SK-N-DZ (cell line): Measurements from ENCODE around the gene BRICD5.
A peak's percentile ranks its signal among the peaks of the same experiment; 100 is the strongest.
"Not testable (repeated sequence)": the region's sequence is repeated elsewhere in the genome, so short reads cannot be mapped to it uniquely, and the experiment has no call there.

Experiments used
- DNase-seq: peaks from one replicate; pipeline ENCODE4 v3.0.0-alpha.2; 2015; ENCODE audit warnings: low spot score

BRICD5 gene

GRCh38 chr16:2223221-2223941, 12.7 kb upstream of the BRICD5 start, which contains the start of gene E4F1:
Gene E4F1, plus strand, starts transcription at chr16:2223591. Its CDS starts 23 bp downstream, at chr16:2223614.
- DNase-seq: peak; percentile 99

DNA sequence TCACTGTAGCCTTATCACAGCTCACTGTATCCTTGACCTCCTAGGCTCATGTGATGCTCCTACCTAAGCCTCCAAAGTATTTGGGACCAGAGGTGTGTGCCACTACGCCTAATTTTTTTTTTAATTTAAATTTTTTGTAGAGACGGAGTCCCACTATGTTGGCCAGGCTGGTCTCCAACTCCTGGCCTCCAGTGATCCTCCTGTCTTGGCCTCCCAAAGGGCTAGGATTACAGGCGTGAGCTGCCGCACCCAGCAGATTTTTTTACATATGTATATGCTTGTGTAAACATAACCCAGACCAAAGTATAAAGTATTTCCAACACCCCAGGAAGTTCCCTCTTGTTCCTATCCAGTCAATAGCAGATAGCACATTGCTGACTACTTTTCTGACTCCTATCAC, 5.7 kb upstream of the BRICD5 start:
- no peak for DNase-seq

- DNase-seq: no peak
Observed at GRCh38 chr16:2214719-2214968, 4.0 kb upstream of the BRICD5 start, which contains the start of gene PGP. Gene PGP, minus strand, starts transcription at chr16:2214840. Its CDS starts 63 bp downstream, at chr16:2214777.

DNA sequence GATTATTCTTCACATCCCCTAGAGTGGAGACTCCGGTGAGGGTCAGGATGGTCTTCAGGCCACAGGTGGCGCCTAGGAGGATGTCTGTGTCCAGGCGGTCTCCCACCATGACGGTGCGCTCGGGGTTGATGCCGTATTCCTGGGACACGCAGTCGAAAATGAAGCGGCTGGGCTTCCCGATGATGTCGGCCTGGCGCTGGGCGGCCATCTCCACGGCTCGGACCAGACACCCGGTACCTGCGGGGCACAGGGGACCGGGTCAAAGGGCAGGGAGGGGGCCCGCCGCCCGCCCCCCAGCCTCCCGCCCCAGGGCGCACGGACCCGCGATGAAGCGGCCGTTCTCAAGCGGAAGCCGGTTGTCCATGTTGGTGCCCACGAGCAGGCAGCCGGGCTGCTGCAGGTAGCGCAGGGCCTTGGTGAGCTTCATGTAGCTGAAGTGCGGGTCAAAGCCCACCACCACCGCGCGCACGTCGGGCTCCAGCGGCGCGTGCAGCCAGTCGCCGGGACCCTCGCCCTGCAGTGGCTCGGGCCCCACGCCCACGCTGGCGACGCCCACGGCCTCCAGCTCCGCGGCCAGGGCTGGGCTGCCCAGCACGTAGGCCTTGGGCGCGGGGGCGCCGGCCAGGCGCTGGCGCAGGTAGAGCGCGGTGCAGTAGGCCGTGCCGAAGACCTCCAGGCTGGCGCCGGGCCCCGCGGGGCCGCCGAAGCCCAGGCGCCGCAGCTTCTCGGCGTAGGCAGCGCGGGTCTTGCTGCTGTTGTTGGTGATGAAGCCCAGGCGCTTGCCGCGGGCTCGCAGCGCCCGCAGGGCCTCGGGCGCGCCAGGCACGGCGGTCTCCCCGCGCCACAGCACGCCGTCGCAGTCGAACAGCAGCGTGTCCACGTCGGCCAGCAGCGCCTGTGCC, 3.4 kb upstream of the BRICD5 start:
- DNase-seq: no peak

DNA sequence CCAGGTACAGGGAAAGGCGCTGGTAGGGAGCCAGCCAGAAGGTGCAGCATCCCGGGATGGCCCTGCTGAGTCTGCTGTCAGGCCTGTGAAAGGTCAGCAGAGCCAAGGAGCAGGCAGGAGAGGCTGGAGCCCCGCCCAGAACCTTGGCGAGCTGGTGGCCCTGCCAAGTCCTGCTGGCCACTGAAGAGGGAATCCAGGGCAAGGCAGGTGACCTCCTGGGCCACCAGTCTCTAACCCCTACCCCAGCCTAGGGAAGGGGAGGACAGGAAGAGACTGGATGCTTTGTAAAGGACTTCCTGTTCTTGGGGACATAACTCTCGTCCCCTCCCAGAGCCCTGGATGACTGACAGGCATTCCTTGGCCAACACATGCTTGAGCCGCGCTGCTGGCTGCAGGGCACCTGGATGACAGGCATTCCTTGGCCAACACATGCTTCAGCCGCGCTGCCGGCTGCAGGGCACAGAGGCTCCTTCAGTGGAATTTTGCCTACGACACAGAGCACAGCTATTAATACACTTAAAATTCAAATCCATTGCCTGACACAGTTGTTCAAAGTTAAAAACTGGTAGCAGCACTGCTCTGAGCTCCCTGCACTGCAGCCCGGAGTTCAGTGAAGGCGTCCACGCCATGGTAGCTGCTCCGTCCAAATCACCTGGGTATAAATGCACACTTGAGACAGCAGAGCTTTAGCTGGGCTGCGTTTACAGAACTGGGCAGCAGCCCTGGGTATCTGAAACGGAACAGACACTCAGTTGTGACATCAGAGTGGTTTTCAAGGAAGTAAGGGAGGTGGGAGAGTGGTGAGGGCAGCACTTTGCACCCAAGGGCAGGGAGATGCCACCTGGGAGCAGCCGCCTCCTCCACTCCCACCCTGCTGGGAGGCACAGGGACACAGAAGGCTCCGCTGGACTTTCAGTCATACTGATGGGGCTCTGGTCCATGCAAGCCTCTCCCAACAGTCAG, 2.0 kb upstream of the BRICD5 start:
- no peak for DNase-seq

DNA sequence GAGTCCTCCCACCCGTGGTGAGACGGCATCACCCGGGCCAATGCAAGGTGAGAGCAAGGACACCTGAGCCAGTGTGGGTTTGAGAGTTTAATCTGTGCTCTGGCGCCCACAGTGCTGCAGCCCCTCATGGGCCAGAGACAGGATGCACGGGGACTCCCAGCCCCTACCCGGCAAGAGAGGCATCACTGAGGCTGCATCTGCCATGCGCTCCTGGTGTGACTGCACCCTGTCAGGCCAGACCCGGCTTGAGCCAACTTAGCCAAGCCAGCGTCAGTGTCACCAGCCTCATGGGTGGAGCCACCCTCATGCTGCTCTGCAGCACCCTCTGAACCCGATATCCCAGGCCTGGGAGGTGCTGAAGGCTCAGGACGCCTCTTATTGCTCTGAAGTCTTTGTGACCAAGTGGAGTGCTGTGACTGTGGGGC, 1.3 kb upstream of the BRICD5 start:
- no peak for DNase-seq

DNA sequence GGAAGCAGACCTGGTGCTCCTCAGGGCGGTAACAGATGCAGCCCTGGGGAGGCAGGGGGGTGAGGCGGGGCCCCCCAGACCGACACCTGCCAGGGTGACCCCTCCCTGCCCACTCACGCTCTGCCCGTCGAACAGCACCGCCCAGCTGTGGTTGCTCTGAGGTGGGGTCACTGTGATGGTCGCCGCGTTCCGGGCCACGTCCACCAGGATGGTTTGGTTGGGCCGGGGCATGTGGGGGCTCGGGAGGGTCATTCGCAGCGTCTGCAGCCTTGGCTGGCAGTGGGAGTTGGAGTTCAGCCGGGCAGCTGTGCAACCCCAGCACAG, 692 bp downstream of the BRICD5 start:
- DNase-seq: no peak

GRCh38 chr16:2209258-2210008, 1.2 kb downstream of the BRICD5 start:
- no peak for DNase-seq

GRCh38 chr16:2208772-2209171, 1.9 kb downstream of the BRICD5 start:
- DNase-seq: no peak

- DNase-seq: peak; percentile 73
Observed at GRCh38 chr16:2208308-2208707, 2.4 kb downstream of the BRICD5 start.

GRCh38 chr16:2207872-2208271, 2.8 kb downstream of the BRICD5 start:
- DNase-seq: no peak

DNA sequence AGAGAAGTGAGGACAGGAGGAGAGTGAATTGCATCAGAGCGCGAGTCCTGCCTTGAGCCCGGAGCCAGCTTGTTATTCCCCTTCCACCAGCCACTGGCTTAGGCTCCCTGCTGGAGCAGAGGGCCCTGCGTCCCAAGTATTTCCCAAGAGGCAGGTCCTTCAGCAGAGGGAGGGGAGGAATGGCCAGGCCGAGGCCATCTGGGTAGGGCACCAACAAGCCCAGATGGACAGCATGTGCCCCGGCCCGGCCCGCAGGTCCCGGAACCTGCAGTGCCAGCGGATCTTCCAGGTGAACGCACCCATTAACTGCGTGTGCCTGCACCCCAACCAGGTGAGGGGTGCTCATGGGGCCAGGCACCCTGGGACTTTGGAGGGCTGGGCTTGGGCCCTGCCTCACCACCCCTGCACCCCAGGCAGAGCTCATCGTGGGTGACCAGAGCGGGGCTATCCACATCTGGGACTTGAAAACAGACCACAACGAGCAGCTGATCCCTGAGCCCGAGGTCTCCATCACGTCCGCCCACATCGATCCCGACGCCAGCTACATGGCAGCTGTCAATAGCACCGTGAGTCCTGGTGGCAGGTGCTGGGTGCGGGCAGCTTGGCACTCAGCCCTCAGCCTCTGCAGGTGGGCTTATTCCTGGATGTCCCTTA, 3.8 kb downstream of the BRICD5 start:
- no peak for DNase-seq

GRCh38 chr16:2206420-2206779, 4.3 kb downstream of the BRICD5 start:
- no peak for DNase-seq

DNA sequence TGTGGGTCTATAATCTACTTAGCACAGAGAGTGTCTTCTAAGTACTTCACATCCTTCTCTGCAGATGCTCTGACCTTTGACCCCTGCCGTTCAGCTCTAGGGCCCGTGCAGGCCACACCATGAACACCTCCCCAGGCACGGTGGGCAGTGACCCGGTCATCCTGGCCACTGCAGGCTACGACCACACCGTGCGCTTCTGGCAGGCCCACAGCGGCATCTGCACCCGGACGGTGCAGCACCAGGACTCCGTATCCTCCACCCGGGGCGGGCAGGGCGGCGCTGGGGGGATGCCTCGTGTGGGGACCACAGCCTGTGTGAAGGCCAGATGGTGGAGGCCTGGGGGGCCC, 4.7 kb downstream of the BRICD5 start:
- peak; percentile 79 for DNase-seq

- DNase-seq: peak; percentile 86
Observed at GRCh38 chr16:2205104-2205966, 5.3 kb downstream of the BRICD5 start, which contains the start of gene MLST8. Gene MLST8, plus strand, starts transcription at chr16:2205454. Its CDS starts 632 bp downstream, at chr16:2206086.

DNA sequence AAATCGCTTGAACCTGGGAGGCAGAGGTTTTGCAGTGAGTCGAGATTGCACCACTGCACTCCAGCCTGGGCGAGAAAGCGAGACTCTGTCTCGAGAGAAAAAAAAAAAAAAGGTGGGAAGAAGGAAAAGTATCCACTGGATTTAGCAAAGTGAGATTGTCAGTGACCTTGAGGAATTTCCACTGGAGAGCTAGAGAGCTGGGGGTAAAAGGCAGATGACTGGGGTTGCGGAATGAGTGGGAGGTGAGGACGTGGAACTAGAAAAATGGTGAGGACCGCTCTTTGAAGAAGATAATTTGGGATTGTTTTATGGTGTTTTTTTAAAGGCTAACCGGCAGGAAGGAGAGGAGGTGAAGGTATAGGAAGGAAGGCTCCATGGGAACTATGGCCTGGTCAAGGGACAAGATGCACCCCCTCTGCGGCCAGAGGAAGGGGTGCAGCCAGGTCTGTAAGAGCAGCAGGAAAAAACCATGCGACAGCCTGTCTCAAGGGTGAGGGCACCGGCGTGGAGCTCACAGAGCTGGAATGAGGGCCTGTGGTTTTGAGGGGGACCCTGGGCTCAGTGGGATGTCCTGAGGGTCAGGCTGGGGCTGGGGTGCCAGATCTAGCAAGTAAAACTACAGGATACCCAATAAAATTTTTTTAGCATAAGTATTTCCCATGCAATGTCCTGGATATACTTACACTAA, 6.1 kb downstream of the BRICD5 start:
- DNase-seq: no peak

GRCh38 chr16:2203119-2203688, 7.5 kb downstream of the BRICD5 start:
- DNase-seq: not testable (repeated sequence)

- no peak for DNase-seq
Observed at GRCh38 chr16:2200313-2200712, 10.3 kb downstream of the BRICD5 start.
